Activated naive CD4-positive, alpha-beta T cell treated with anti-CD3 and anti-CD28 coated beads, Interleukin-2, amount 50 U/mL, for 72 hours (primary cell): Measurements from ENCODE around the gene YEATS2. TPM values are rescaled to one million over a fixed set of nuclear protein-coding genes. Genes with fewer than 3 reads are reported as not detected.
A peak's percentile ranks its signal among the peaks of the same experiment; 100 is the strongest.
"Not testable (repeated sequence)": the region's sequence is repeated elsewhere in the genome, so short reads cannot be mapped to it uniquely, and the experiment has no call there.

Source experiments
- ATAC-seq, 2 donors: fragments of 150-1000 bp; cut with Tn5 transposase; 2 replicates each; pipeline ENCODE4 v1.10.0; 2021; ENCODE audit warnings: mild to moderate bottlenecking in 2 of 2, moderate library complexity in 2 of 2
- DNase-seq, 2 donors: peaks; one replicate each; pipeline ENCODE4 v3.0.0; 2021 to 2022; ENCODE audit warnings: low spot score in 2 of 2
- H3K27ac Mint-ChIP-seq, 2 donors: one replicate each; pipeline ENCODE4 v1.8.0; 2022; ENCODE audit warnings: mild to moderate bottlenecking in 2 of 2, mixed read lengths in 2 of 2
- H3K36me3 Mint-ChIP-seq, 2 donors: one replicate each; pipeline ENCODE4 v1.8.0; 2022; ENCODE audit warnings: mixed read lengths in 2 of 2
- H3K9me3 Mint-ChIP-seq, 2 donors: one replicate each; pipeline ENCODE4 v1.8.0; 2022; ENCODE audit warnings: mixed read lengths in 2 of 2
- total RNA-seq, 2 donors: library from RNA; stranded (reverse); gene quantifications; one replicate each; pipeline ENCODE4 v1.2.3, GENCODE V29; 2022

The YEATS2 gene
- total RNA-seq, 2 donors from 2014 or later: 43.3 to 82.2 TPM

DNA sequence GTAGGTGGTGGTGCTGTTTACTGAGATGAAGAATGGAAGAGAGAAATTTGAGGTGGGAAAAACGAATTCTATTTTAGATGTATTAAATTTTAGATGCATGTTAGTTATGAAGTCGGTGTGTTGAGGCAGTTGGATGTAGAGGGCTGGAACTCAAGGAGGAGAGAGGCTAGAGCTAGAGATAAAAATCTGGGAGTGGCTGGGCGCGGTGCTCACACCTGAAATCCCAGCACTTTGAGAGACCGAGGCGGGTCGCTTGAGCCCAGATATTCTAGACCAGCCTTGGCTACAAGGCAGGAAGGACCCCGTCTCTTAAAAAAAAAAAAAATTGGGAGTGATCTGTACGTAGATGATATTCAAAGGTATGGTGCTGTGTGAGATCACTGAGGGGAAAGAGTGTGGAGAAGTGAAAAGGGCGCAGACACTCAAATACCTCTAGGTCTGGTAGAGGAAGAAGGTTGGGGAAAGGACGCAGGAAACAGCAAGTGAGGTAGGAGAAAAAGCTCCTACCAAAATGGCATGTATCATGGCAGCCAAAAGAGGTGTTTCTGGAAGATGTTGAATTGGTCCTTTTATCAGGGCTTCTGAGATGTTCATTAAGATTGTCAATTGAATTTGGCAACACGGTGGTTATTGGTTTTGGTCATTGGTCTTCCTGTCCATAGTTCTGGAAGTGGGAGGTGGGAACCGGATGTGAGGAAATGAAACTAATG, 1.8 kb downstream of the YEATS2 start:
- Mint-ChIP-seq H3K27ac (peak overlapping the region; percentile 76 to 77), H3K36me3 (peaks cover 20 to 30% of the 10 kb centered on the region in 2 donors), H3K9me3 (no peaks in the 10 kb centered on the region)
- DNase-seq (no peak), ATAC-seq (no peak)

DNA sequence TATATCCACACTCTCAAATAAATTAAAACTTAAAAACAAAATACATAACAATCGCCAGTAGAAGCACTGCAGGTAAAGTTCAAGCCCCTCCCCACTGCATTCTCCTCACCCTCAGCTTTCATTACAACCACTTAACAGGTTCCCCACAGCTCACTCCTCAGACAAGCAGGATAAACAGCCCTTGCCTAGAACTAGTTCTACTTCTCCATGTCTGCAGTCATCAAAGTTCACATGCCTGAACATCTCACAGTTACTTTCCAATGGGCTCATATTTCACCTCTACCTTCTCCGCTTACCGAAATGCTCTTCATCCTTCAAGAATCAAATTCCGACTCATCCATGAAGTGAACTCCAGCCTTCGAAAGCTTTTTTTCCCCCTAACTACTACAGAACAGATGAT, 4.1 kb downstream of the YEATS2 start:
- DNase-seq: no peak
- ATAC-seq: no peak
- Mint-ChIP-seq H3K36me3 (peaks cover 20 to 41% of the 10 kb centered on the region in 2 donors), H3K9me3 (no peaks in the 10 kb centered on the region), H3K27ac (peak overlapping the region in 1 of 2 donors; percentile 32)

DNA sequence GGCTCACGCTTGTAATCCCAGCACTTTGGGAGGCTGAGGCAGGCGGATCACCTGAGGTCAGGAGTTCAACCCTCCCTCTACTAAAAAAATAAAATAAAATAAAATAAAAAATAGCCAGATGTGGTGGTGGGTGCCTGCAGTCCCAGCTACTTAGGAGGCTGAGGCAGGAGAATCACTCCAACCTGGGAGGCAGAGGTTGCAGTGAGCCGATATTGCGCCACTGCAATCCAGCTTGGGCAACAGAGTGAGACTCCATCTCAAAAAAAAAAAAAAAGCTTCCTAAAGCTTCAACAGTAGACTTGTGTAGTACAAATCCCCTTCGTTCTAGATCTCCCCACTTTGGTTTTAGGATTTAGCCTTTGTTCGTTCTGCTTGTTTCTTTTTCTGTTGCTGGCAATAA, 6.3 kb downstream of the YEATS2 start:
- not testable (repeated sequence) for ATAC-seq, H3K27ac Mint-ChIP-seq, H3K9me3 Mint-ChIP-seq, DNase-seq
- H3K36me3 Mint-ChIP-seq: peaks cover 9 to 35% of the 10 kb centered on the region in 2 donors

GRCh38 chr3:183710231-183710630, 12.6 kb downstream of the YEATS2 start:
- H3K27ac Mint-ChIP-seq: no peak overlapping the region
- no peaks in the 10 kb centered on the region for H3K9me3 Mint-ChIP-seq
- H3K36me3 Mint-ChIP-seq: peaks cover 0 to 11% of the 10 kb centered on the region in 2 donors
- no peak for DNase-seq
- no peak for ATAC-seq

GRCh38 chr3:183711516-183711915, 13.9 kb downstream of the YEATS2 start:
- no peaks in the 10 kb centered on the region for H3K36me3 Mint-ChIP-seq
- peak overlapping the region in 1 of 2 donors; percentile 36 for H3K27ac Mint-ChIP-seq

DNA sequence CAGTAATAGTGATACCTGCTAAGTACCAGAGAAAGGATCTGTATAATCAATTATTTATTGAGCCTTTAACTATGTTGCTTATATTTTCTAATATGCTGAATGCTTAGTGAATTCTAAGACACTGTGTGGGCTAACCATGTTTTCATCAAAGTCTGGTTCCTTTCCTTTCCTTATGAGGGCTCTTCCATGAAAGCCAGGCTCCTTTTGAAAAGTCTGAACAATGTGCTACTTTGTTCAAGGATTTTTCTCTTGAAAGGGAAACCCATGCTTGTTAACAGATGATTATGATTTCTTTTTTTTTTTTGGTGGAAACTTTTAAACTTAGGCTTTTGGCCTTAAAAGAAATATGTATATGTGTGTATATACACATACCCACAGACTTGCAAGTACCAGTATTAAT, 17.0 kb downstream of the YEATS2 start:
- DNase-seq (no peak), ATAC-seq (no peak)
- Mint-ChIP-seq H3K9me3 (no peaks in the 10 kb centered on the region), H3K27ac (no peak overlapping the region), H3K36me3 (peaks cover 0 to 11% of the 10 kb centered on the region in 2 donors)

More at GRCh38 chr3:183711516-183711915, 13.9 kb downstream of the YEATS2 start:
- ATAC-seq (no peak), DNase-seq (no peak)
- H3K9me3 Mint-ChIP-seq: no peaks in the 10 kb centered on the region

DNA sequence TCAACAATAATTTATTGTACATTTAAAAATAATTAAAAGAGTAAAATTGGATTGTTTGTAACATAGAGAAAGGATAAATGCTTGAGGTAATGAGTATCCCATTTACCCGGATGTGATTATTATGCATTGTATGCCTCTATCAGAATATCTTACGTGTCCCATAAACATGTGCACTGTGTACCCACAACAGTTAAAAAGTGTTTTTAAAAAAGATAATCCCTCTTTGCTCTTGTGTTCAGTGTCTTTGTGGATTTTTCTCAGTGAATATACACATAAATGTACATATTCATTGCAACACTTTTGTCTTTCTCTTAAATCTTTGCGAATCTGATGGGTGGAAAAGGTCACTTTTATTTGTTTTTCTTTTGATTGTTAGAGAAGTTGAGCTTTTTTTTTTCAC, 20.4 kb downstream of the YEATS2 start:
- no peak overlapping the region for H3K27ac Mint-ChIP-seq
- DNase-seq (no peak), ATAC-seq (no peak)
- no peaks in the 10 kb centered on the region for H3K9me3 Mint-ChIP-seq
- H3K36me3 Mint-ChIP-seq: peaks cover 4 to 22% of the 10 kb centered on the region in 2 donors

- DNase-seq: no peak
- H3K9me3 Mint-ChIP-seq: no peaks in the 10 kb centered on the region
- no peak for ATAC-seq
- H3K27ac Mint-ChIP-seq: peak overlapping the region in 1 of 2 donors; percentile 50
- H3K36me3 Mint-ChIP-seq: peaks cover 17 to 57% of the 10 kb centered on the region in 2 donors
These were observed 27.8 kb downstream of the YEATS2 start for GRCh38 chr3:183725387-183725786.

DNA sequence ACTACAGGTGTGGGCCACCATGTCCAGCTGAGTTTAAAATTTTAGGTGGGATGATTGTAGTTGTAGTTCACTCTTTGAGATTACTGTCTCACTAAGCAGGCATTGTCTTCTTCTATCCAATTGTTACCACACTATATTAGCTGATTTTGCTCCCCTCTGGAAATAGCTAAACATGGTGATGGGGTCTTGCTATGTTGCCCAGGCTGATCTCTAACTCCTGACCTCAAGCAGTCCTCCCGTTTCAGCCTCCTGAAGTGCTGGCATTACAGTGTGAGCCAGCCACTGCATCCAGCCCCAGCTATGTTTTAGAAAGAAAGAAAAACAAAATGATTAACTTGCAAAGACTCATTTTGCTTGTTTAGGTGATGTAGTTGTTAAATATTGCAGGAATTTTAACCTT, 30.6 kb downstream of the YEATS2 start:
- Mint-ChIP-seq H3K36me3 (peaks cover 17 to 51% of the 10 kb centered on the region in 2 donors), H3K9me3 (no peaks in the 10 kb centered on the region), H3K27ac (peak overlapping the region in 1 of 2 donors; percentile 55)
- DNase-seq (no peak), ATAC-seq (no peak)

- ATAC-seq (no peak), DNase-seq (no peak)
- Mint-ChIP-seq H3K36me3 (peaks cover 30 to 64% of the 10 kb centered on the region in 2 donors), H3K27ac (no peak overlapping the region), H3K9me3 (no peaks in the 10 kb centered on the region)
These were observed 32.8 kb downstream of the YEATS2 start for GRCh38 chr3:183730361-183730760.

GRCh38 chr3:183731611-183732010, 34.0 kb downstream of the YEATS2 start:
- H3K36me3 Mint-ChIP-seq: peaks cover 32 to 60% of the 10 kb centered on the region in 2 donors
- no peaks in the 10 kb centered on the region for H3K9me3 Mint-ChIP-seq
- no peak for ATAC-seq

DNA sequence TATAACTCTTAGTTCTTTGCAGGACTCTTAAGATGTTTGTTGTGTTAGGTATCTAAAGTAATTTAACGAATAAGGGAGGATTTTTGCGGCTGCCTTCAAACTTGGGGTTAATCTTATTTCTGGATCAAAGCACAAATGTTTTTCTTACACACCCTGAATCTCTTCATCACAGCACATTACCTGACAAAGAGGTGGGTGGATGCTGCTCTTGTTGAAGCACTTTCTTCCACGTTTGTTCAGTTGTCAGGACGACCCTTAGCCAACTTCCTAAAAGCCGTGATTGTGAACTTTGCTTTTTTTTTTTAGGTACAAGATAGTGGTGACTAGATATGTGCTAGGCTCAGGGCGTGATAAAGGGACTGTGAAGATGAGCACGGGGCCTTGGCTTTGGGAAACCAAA, 36.0 kb downstream of the YEATS2 start:
- DNase-seq (no peak), ATAC-seq (no peak)
- Mint-ChIP-seq H3K36me3 (peaks cover 33 to 60% of the 10 kb centered on the region in 2 donors), H3K9me3 (no peaks in the 10 kb centered on the region), H3K27ac (no peak overlapping the region)

More at GRCh38 chr3:183731611-183732010, 34.0 kb downstream of the YEATS2 start:
- H3K27ac Mint-ChIP-seq: no peak overlapping the region
- no peak for DNase-seq

DNA sequence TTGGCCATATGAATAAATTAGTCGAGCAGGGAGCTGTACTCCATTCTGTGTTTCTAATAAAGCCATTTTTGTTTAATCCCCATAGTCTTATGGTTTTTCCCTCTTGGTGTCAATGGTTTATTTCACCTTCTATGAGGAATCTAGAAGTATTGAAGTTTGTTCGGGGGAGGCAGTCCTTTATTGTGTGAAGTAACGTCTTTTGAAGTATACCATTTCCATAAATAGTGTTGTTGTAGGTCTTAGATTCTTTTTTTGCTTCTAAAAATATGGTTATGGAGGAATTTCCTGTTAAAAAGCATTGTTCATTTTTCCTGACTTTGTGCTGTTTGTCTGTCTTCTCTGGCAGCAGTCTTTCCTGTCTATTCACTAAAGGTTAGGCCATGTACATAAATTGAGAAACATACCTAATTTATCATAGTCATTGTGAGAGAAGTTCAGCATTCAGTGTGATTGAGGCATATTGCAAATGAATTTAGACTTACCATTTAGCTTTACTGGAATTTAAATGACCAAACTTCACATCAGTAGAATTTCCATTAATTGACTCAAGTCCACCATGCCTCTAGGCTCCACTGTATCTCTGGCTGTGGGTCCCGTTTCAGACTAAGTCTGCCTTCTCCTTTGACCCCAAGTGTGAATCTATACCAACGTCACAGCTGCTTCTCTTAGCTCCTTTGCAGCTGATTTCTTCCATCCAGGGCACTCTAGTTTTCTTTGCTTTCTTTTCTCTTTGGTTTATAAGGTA, 37.3 kb downstream of the YEATS2 start:
- Mint-ChIP-seq H3K36me3 (peaks cover 30 to 50% of the 10 kb centered on the region in 2 donors), H3K27ac (peak overlapping the region in 1 of 2 donors; percentile 51)
- no peak for ATAC-seq

GRCh38 chr3:183737116-183737515, 39.5 kb downstream of the YEATS2 start:
- ATAC-seq: no peak
- DNase-seq: no peak
- Mint-ChIP-seq H3K27ac (no peak overlapping the region), H3K36me3 (peaks cover 25 to 48% of the 10 kb centered on the region in 2 donors), H3K9me3 (no peaks in the 10 kb centered on the region)

More for the DNA sequence above, 37.3 kb downstream of the YEATS2 start:
- no peaks in the 10 kb centered on the region for H3K9me3 Mint-ChIP-seq
- no peak for DNase-seq

DNA sequence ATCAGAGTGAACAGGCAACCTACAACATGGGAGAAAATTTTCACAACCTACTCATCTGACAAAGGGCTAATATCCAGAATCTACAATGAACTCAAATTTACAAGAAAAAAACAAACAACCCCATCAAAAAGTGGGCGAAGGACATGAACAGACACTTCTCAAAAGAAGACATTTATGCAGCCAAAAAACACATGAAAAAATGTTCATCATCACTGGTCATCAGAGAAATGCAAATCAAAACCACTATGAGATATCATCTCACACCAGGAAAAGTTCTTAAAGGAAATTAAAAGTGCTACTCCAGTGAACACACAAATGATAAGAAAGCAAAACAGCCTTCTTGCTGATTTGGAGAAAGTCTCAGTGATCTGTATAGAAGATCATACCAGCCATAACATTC, 42.6 kb downstream of the YEATS2 start:
- H3K27ac Mint-ChIP-seq, H3K9me3 Mint-ChIP-seq, DNase-seq, ATAC-seq: not testable (repeated sequence)
- peaks cover 10 to 32% of the 10 kb centered on the region in 2 donors for H3K36me3 Mint-ChIP-seq

DNA sequence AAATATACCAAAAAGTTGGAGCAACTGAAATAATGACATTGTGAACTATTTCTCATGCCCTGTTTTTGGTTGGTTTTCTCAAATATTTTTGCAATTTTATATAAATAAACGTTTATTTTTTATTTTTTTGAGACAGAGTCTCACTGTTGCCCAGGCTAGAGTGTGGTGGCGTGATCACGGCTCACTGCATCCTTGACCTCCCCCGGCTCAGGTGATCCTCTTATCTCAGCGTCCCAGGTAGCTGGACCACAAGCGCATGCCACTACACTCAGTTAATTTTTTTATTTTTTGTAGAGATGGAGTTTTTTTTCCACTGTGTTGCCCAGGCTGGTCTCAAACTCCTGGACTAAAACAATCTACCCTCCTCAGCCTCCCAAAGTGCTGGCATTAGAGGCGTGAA, 45.6 kb downstream of the YEATS2 start:
- H3K27ac Mint-ChIP-seq: peak overlapping the region in 1 of 2 donors; percentile 9
- ATAC-seq: no peak
- peaks cover under 1 to 7% of the 10 kb centered on the region in 2 donors for H3K36me3 Mint-ChIP-seq
- no peak for DNase-seq
- no peaks in the 10 kb centered on the region for H3K9me3 Mint-ChIP-seq

GRCh38 chr3:183745300-183746098, 47.9 kb downstream of the YEATS2 start:
- ATAC-seq (no peak), DNase-seq (no peak)
- no peak overlapping the region for H3K27ac Mint-ChIP-seq
- H3K36me3 Mint-ChIP-seq: peaks cover 5 to 9% of the 10 kb centered on the region in 2 donors
- no peaks in the 10 kb centered on the region for H3K9me3 Mint-ChIP-seq
